ENCODE measurements around the gene UQCRFS1. TPM values are rescaled to one million over a fixed set of nuclear protein-coding genes. Genes with fewer than 3 reads are reported as not detected.

The UQCRFS1 gene
- total RNA-seq, 1 donor from 2014 or later = 39.2 TPM

DNA sequence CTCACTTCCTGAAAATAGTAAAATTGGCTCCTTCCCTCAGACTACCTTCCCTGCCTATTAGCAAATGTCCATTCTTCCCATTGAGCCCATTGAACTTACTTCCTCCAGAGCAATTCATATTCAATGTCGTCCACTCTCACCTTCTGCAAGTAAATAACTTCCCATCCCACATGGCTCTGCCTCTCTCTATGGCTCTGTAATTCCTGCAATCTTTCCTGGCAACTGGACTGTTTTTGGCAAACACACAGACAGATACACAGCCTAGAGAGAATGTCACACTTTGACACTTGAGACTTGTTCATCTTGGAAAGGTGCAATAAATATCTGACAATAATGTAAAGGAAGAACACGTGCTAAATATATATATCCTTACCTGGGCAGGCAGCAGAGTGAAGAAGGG, 18.3 kb downstream of the UQCRFS1 start:
- Histone ChIP-seq H3F3A (ENCODE audit: low read depth) (no peaks in the 10 kb centered on the region), H3K9ac (no peak overlapping the region), H4K20me1 (ENCODE audit: low read depth) (no peaks in the 10 kb centered on the region), H3K79me2 (ENCODE audit: low read depth) (no peaks in the 10 kb centered on the region), H2AFZ (replicated peaks) (peak overlapping the region; percentile 2), H3K36me3 (no peaks in the 10 kb centered on the region), H3K27ac (no peak overlapping the region), H3K27me3 (no peaks in the 10 kb centered on the region), H3K4me1 (peaks cover 4% of the 10 kb centered on the region), H3K4me2 (no peak overlapping the region), H3K9me3 (ENCODE audit: low read depth) (no peaks in the 10 kb centered on the region), H3K4me3 (no peak overlapping the region)
- Mint-ChIP-seq H3K4me1 (no peaks in the 10 kb centered on the region), H3K9me3 (no peaks in the 10 kb centered on the region), H3K4me3 (no peak overlapping the region), H3K36me3 (no peaks in the 10 kb centered on the region), H3K27me3 (ENCODE audit: insufficient read depth, low read depth) (peaks cover 2% of the 10 kb centered on the region), H3K27ac (no peak overlapping the region)
- TF ChIP-seq EZH2phosphoT487 (IDR thresholded peaks at IDR 0.05) (no peak), EZH2 (IDR thresholded peaks at IDR 0.05) (no peak)
- TF ChIP-seq, protein P1, sequence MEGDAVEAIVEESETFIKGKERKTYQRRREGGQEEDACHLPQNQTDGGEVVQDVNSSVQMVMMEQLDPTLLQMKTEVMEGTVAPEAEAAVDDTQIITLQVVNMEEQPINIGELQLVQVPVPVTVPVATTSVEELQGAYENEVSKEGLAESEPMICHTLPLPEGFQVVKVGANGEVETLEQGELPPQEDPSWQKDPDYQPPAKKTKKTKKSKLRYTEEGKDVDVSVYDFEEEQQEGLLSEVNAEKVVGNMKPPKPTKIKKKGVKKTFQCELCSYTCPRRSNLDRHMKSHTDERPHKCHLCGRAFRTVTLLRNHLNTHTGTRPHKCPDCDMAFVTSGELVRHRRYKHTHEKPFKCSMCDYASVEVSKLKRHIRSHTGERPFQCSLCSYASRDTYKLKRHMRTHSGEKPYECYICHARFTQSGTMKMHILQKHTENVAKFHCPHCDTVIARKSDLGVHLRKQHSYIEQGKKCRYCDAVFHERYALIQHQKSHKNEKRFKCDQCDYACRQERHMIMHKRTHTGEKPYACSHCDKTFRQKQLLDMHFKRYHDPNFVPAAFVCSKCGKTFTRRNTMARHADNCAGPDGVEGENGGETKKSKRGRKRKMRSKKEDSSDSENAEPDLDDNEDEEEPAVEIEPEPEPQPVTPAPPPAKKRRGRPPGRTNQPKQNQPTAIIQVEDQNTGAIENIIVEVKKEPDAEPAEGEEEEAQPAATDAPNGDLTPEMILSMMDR (IDR thresholded peaks at IDR 0.05) = no peak
- no peak for DNase-seq (ENCODE audit: low spot score)

DNA sequence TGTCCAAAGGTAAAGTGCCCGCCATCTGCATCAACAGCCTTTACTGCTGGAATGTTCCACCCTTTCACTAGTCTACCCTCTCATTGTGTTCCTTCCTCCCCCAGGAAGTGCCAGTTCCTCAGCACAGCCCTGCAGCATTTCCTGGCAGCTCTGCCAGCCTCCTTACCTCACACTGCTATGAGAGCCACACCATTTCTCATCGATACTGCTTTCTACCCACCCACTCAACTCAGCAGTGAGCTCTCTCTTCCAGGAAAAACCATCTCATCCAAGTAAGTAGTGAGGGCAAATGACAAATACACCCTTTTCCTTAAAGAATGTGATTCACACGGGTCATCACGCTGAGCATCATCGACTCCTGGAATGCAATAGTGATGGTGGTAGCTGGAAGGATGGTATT, 19.8 kb downstream of the UQCRFS1 start:
- no peaks in the 10 kb centered on the region for H3K36me3 Mint-ChIP-seq
- no peak overlapping the region for H3K4me3 Mint-ChIP-seq
- no peak overlapping the region for H3K27ac ChIP-seq
- no peak overlapping the region for H3K4me2 ChIP-seq
- DNase-seq (ENCODE audit: low spot score) = no peak
- H3K4me1 ChIP-seq = peaks cover 4% of the 10 kb centered on the region
- H3K4me1 Mint-ChIP-seq = no peaks in the 10 kb centered on the region
- no peak overlapping the region for H3K27ac Mint-ChIP-seq
- peaks cover 2% of the 10 kb centered on the region for H3K27me3 Mint-ChIP-seq (ENCODE audit: insufficient read depth, low read depth)
- no peaks in the 10 kb centered on the region for H3K79me2 ChIP-seq (ENCODE audit: low read depth)
- H4K20me1 ChIP-seq (ENCODE audit: low read depth) = no peaks in the 10 kb centered on the region
- no peak overlapping the region for H3K4me3 ChIP-seq
- no peaks in the 10 kb centered on the region for H3K9me3 Mint-ChIP-seq
- TF ChIP-seq, protein P1 (IDR thresholded peaks at IDR 0.05) = no peak
- TF ChIP-seq EZH2phosphoT487 (IDR thresholded peaks at IDR 0.05) (no peak), EZH2 (IDR thresholded peaks at IDR 0.05) (no peak)
- no peak overlapping the region for H2AFZ ChIP-seq (replicated peaks)
- no peaks in the 10 kb centered on the region for H3K36me3 ChIP-seq
- H3K9ac ChIP-seq = no peak overlapping the region
- H3F3A ChIP-seq (ENCODE audit: low read depth) = no peaks in the 10 kb centered on the region
- no peaks in the 10 kb centered on the region for H3K27me3 ChIP-seq
- H3K9me3 ChIP-seq (ENCODE audit: low read depth) = no peaks in the 10 kb centered on the region

DNA sequence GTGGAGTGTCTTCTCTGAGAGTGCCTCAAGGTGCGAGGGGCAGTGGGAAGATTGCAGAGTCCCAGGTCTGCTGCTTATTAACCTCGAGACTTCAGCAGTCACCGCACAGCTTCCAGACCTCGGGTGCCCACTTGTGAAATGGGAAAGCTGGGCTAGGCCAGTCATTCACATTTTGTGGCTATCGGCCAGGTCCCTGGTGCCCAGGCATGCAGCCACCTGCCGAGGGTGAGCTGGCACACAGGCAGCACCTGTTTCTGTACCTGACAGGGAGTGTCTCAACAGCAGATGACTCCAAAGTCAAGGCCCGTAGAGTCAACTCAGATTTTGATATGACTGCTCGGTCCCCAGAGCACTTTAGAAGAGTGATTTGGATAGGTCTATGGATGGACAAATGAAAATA, 21.9 kb downstream of the UQCRFS1 start:
- H3K4me2 ChIP-seq = no peak overlapping the region
- H3K4me1 Mint-ChIP-seq = no peaks in the 10 kb centered on the region
- H3K27ac Mint-ChIP-seq = no peak overlapping the region
- no peaks in the 10 kb centered on the region for H4K20me1 ChIP-seq (ENCODE audit: low read depth)
- no peaks in the 10 kb centered on the region for H3K79me2 ChIP-seq (ENCODE audit: low read depth)
- H3K9me3 Mint-ChIP-seq = no peaks in the 10 kb centered on the region
- no peak overlapping the region for H3K9ac ChIP-seq
- peaks cover 4% of the 10 kb centered on the region for H3K27me3 Mint-ChIP-seq (ENCODE audit: insufficient read depth, low read depth)
- no peak overlapping the region for H3K4me3 Mint-ChIP-seq
- H3K4me3 ChIP-seq = no peak overlapping the region
- peaks cover 7% of the 10 kb centered on the region for H3K4me1 ChIP-seq
- H3K36me3 ChIP-seq = no peaks in the 10 kb centered on the region
- H3K9me3 ChIP-seq (ENCODE audit: low read depth) = no peaks in the 10 kb centered on the region
- no peak overlapping the region for H2AFZ ChIP-seq (replicated peaks)
- no peaks in the 10 kb centered on the region for H3K27me3 ChIP-seq
- no peak for TF ChIP-seq EZH2 (IDR thresholded peaks at IDR 0.05)
- no peak for TF ChIP-seq EZH2phosphoT487 (IDR thresholded peaks at IDR 0.05)
- TF ChIP-seq, protein P1 (IDR thresholded peaks at IDR 0.05) = no peak
- no peaks in the 10 kb centered on the region for H3K36me3 Mint-ChIP-seq
- no peaks in the 10 kb centered on the region for H3F3A ChIP-seq (ENCODE audit: low read depth)
- H3K27ac ChIP-seq = no peak overlapping the region
- no peak for DNase-seq (ENCODE audit: low spot score)

DNA sequence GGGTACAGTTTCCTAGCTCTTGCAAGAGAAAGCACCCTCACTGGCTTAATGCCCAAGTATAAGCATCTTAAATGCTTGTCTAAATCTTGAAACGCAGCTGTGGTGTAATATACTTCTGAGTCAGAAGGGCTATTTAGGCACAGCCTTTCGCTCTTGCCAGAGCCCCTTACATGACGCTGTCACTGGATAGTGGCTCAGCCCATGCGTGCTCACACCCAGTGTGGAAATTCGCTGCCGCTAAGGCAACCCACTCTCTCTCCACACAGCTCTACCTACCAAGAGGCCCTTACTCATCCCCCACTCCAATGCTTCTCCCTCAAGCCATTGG, 24.0 kb downstream of the UQCRFS1 start:
- no peak for DNase-seq (ENCODE audit: low spot score)
- H3K27ac ChIP-seq = no peak overlapping the region
- H3K4me1 ChIP-seq = peaks cover 17% of the 10 kb centered on the region
- no peak overlapping the region for H3K4me2 ChIP-seq
- no peaks in the 10 kb centered on the region for H3K79me2 ChIP-seq (ENCODE audit: low read depth)
- Mint-ChIP-seq H3K4me3 (no peak overlapping the region), H3K36me3 (no peaks in the 10 kb centered on the region), H3K27ac (no peak overlapping the region), H3K4me1 (peaks cover 10% of the 10 kb centered on the region), H3K27me3 (ENCODE audit: insufficient read depth, low read depth) (peaks cover 6% of the 10 kb centered on the region), H3K9me3 (no peaks in the 10 kb centered on the region)
- no peak overlapping the region for H3K9ac ChIP-seq
- H4K20me1 ChIP-seq (ENCODE audit: low read depth) = no peaks in the 10 kb centered on the region
- TF ChIP-seq, protein P1 (IDR thresholded peaks at IDR 0.05) = no peak
- TF ChIP-seq EZH2phosphoT487 (IDR thresholded peaks at IDR 0.05) (no peak), EZH2 (IDR thresholded peaks at IDR 0.05) (no peak)
- no peaks in the 10 kb centered on the region for H3K9me3 ChIP-seq (ENCODE audit: low read depth)
- no peaks in the 10 kb centered on the region for H3K36me3 ChIP-seq
- H3K4me3 ChIP-seq = no peak overlapping the region
- H3F3A ChIP-seq (ENCODE audit: low read depth) = peaks cover 10% of the 10 kb centered on the region
- no peak overlapping the region for H2AFZ ChIP-seq (replicated peaks)
- no peaks in the 10 kb centered on the region for H3K27me3 ChIP-seq
